ENCODE data around the gene RAB18. TPM values are rescaled to one million over a fixed set of nuclear protein-coding genes. Genes with fewer than 3 reads are reported as not detected.

RAB18 gene
- total and polyA plus RNA-seq, 2 of the 8 experiments (the other 6 are each of a cell fraction or from before 2014, with no cell fraction given) = 14.7 to 69.7 TPM

- TF ChIP-seq CHD7 (IDR thresholded peaks at IDR 0.05; ENCODE audit: insufficient replicate concordance, low read length) (no peak), JUND (IDR thresholded peaks at IDR 0.05; ENCODE audit: low read length) (no peak)
These were observed 14.2 kb downstream of the RAB18 start (continued) for GRCh38 chr10:27518261-27518660.
